CD4-positive, alpha-beta T cell treated with Interleukin-4 for 4 hours (primary cell): ENCODE data around the gene TSC22D1.

ENCODE experiments used
- DNase-seq: peaks from one replicate; pipeline ENCODE4 v3.0.0-alpha.2; 2020

The TSC22D1 gene

DNA sequence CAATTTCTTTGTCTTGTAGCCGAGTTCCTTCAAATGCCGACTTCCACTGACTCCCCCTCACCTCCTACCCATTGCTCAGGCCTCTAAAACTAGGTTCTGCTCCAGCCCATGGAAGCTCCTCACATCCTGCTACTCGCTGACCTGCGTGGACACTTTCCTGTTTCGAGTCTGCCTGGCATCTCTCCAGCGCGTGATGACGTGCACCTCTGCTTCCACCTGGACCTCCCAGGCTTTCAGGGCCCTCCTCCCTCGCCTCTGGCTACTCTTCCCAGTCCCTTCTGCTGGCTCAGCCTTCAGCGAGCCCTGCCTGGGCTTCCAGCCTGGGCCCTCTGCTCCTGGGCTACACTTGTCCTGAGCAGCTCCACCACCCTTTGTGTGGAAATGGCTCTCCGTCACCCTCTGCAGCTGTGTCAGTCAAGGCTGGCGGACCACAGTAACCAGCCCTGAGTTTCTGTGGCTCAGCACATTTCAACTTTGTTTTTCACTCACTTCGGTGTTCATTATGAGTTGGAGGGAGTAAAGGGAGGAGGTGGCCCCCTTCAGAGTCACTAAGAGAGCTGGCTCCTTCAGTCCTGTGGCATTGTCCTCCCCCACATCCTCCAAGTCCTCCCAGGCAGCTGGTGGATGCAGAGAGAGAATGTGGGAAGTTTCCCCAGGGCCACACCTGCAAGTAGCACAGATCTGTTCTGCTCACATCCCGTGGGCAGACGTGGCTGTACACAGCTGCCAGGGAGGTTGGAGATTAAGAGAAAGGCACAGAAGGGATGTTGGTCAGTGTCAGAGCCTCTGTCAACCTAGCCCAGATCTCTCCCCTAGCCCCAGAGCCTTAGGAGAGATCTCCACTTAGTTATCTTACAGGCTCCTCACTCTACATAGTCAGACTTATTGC is 153.1 kb downstream of the TSC22D1 start:
- no peak for DNase-seq

DNA sequence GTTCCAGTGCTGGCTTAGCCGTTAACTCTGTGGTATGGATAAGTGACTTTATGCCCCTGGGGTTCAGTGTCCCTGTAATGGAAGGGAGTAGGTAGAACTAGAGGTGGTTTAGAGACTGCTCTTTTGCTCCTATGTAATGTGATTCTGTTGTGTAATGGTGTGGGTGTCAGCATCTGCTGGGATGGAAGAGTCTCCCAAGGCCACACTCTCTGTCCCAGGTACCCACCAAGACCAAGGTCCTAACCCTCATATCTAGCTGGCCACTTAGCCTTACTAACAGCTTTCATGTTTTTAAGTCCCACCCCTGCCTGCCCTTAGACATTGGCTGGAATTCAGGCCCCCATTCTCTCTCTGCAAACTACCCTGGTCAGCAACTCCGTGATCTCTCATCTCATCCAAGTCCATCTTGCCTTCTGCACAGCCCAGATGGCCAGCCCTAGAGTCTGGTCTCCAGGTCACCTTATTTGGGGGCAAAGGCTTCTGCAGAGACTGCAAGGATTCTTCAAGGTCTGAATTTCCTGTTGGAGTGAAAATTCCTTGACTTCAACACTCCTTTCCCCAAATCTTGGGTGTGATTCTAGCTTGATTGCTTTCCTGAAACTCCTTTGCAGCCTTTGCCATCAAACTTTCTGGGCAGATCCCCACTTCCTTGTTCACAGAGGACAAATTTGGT is 154.1 kb downstream of the TSC22D1 start:
- DNase-seq = no peak

DNA sequence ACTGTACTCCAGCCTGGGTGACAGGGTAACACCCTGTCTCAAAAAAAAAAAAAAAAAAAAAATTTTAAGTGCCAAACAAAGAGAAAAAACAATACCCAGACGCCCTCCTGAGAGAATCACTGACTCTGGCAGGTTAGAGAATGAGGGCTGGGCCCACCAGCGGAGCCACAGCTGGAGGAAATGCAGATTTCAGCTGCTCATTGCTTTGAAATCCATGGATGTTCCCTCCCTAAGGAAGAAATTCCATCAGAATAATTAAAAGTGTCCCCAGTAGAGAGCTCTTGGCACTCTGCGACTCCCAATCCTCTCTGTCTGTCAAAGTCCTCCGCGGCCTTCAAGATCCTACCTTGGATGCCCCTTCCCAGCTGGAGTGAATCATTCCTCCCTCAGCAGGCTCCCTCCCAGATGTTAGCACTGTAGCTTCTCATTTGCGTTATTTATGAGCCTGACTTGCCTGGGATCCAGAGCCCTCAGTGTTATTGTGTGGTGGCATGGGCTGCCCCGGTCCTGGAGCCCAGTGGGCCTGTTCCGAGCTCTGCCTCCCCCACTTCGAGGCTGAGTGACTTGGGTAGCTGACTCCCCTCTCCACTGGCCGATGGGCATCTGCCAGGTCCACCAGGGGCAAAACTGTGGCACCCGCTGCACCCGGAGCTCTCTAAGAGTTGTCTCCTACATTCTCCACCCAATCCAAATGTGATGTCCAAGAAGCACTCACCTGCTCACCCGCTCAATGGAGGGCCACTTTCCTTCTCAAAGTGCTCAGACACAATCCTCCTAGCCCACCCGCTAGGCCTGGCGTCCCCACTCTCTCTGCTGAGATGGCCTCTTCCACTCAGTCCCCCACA is 155.5 kb downstream of the TSC22D1 start:
- no peak for DNase-seq

GRCh38 chr13:44417876-44418275 is 158.3 kb downstream of the TSC22D1 start:
- DNase-seq = no peak

DNA sequence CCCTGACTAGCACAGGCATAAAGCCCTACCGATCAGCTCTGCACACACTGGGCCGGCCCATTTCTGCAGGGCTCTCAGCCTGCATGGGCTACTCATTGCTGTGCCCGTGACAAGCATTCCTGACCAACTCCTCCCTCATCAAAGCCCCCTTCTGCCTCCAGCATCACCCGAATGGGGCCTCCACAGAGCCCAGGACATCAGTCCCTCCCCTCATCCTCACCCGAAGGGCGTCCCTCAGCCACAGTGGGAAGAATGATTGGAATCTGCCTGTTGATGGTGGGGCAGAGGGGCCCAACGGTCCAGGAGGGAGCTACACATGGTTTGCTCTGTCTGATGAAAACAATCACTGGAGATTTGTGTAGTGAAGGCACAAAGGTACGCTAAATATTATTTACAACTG is 158.7 kb downstream of the TSC22D1 start:
- DNase-seq = no peak

DNA sequence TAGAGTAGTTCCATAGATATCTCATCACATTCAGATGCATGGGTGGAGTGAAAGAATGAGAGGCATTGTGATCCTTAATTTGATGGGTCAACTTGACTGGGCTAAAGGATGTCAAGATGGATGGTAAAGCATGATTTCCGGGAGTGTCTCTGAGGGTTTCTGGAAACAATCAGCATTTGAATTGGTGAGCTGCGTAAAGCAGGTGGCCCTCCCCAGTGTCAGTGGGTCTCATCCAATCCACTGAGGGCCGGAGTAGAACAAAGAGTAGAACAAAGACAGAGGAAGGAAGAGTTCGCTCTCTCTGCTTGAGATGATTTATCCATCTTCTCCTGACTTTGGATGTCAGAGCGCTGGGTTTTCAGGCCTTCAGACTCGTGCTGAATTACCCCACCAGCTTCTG is 159.4 kb downstream of the TSC22D1 start:
- no peak for DNase-seq

DNA sequence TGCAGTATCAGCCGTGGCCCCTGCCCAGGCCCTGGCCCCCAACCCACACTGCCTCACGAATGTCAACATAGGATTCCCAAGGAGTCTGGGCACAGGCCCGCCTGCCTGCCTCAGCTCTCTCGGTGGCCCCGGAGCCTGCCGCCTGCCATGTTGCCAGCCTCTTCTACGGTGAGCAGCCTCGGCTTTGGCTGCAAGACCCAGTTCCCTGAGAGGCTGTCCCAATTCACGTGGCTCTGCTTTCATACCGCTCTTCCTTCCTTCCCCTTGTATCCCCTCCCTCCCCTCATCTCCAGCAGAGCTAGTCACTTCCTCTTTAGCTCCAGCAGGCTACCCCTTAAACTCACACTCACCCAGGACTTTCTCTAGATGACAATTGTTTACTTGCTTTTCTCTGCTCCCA is 159.8 kb downstream of the TSC22D1 start:
- DNase-seq = no peak

DNA sequence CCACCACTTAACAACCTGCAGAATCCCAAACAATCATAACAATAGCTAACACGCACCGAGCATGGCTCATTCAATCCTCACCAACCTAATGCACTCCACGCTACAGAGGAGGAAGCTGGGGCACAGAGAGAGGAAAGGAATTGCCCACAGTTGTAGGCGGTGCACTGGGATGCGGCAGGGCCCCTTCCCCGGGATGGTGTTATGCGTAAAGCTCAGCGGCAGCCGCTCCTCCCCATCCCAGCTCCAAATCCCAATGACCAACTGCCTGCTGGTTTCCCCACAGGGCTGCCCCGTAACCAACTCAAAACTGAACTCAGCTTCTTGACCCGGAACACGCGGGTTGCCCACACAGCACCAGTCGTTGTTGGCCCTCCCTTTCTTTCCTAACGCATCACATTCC is 160.3 kb downstream of the TSC22D1 start:
- no peak for DNase-seq

DNA sequence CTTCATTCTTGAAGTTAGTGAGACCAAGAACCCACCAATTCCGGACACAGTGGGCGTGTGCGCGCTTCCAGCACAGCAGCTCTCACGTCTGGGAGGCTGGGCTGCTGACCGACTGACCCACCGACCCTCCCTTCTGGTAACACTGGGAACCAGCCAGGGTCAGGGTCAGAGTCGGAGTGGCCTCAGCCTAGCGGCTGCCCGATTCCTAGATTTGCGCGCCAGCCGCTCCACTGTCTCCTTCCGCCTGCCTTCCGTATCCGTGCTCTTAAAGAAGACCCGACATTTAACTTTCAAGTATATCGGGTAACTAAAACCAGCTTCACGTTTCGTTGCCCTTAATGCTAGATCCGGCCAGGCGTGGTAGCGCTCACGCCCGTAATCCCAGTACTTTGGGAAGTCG is 161.4 kb downstream of the TSC22D1 start:
- no peak for DNase-seq

- DNase-seq = no peak
Observed at GRCh38 chr13:44413095-44413494, 163.0 kb downstream of the TSC22D1 start.

DNA sequence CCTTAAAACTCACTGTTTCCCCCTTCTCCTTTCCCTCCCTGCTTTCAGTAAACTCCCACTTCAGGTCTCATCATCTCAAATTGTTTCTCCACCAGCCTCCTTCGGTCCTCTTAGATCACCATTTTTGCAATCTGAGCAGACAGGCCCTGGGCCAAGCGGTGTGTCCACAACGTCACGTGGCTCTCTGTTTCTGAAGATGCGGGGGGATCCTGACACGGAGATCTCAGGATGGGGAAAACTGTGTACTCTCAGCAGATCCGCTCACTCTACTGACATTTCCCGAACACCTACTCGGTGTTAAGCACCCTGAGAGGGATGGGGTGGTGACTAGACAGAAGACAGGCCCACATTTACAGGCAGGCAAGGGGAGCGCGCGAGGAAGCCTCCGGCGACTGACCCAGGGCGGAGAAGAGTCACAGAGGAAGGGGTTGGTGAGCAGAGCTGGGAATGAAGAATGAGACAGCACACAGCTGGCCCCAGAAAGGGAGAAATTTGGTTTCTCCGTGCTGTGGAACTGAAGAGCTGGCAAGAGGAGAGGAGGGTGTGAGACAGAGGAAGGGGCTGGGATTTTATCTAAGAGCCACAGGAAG is 163.7 kb downstream of the TSC22D1 start:
- DNase-seq = no peak

GRCh38 chr13:44411841-44412240 is 164.3 kb downstream of the TSC22D1 start:
- DNase-seq = no peak

GRCh38 chr13:44410328-44410859 is 165.7 kb downstream of the TSC22D1 start:
- DNase-seq = no peak

DNA sequence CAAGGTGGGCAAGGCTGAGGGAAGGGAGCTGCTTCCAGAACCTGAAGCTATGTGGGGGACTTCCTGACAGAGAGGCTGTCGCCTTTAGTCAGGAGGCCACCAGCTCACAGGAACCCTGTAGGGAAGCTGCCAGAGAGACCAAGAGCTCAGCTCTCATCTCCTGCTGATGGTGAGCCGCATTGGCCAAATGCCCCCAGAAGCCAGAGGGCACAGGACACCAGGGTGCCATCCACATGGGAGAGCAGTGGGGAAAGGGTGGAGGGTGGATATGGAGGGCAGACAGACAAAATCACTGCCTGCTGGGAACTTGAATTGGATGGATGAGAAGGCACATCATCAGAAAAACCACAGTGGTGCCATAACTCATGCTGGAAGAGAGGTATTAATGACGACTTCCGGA is 166.5 kb downstream of the TSC22D1 start:
- DNase-seq = no peak

DNA sequence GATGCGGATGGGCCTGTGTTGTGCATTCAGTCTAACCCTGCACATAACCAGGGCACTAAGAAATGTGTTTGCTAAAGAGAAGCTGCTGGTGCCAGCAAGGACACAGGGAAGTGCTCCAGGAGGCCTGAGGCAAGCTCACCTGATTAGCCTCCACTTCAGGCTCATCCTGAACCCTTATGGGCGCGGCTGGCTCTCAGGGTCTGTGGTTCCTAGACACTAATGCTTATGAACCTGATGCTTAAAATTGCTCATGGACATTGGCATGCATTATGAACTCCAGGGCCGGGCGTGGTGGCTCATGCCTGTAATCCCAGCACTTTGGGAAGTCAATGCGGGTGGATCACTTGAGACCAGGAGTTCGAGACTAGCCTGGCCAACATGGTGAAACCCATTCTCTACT is 168.2 kb downstream of the TSC22D1 start:
- no peak for DNase-seq

GRCh38 chr13:44407379-44407778 is 168.8 kb downstream of the TSC22D1 start:
- DNase-seq = no peak

DNA sequence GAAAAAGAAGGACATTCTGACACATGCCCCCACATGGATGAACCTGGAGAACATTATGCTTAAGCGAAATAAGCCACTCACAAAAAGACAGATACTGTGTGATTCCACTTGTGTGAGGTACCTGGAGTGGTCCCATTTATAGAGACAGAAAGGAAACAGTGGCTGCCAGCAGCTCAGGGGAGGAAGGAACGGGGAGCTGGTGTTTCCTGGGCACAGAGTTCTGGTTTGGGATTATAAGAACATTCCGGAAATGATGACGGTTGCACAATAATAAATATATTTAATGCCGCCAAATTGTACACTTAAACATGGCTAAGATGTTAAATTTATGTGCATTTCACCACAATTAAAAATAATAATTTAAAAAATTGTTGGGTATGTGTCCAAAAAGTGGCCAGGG is 169.5 kb downstream of the TSC22D1 start:
- DNase-seq = no peak

DNA sequence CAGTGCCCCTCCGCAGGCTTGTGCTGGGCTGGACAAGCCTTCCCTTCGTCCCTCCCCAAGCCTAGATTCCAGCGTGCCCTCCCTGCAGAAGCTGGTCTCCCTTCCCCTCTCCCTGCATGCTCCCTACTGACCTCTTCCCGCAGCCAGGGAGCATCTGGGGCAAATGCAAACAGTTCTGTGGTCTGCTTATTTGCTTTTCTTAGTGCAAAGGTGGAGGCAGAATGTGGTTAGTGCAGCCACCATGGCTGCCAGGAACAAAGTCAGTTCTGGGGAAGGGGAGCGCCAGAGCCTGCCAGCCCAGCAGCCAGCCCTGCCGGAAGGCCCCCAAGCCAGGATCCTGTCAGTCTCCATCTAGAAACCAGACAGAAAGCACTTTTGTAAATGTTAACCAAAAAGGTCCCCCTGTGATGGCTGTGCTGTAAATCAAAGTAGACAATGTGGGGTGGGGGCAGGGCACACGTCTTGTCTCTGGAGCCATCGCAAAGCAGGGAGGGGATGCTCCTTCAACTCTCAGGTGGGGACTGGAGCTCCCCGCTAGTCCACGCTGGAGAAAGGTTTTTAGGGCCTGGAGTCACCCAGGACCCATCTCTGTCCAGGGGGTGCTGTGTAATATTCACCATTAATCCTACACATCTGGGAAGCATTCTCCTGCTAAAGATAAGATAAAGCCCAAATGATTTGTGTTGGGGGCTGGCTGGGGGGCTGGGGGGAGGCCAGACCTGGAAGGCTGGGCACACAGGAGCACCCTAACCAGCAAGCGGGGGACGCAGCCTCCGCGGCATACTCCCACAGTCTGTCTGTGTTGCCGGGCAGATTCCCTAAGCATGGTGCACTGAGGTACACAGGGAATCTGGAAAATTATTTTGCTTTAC is 171.6 kb downstream of the TSC22D1 start:
- no peak for DNase-seq

- no peak for DNase-seq
Observed at GRCh38 chr13:44403461-44404056, 172.6 kb downstream of the TSC22D1 start.

DNA sequence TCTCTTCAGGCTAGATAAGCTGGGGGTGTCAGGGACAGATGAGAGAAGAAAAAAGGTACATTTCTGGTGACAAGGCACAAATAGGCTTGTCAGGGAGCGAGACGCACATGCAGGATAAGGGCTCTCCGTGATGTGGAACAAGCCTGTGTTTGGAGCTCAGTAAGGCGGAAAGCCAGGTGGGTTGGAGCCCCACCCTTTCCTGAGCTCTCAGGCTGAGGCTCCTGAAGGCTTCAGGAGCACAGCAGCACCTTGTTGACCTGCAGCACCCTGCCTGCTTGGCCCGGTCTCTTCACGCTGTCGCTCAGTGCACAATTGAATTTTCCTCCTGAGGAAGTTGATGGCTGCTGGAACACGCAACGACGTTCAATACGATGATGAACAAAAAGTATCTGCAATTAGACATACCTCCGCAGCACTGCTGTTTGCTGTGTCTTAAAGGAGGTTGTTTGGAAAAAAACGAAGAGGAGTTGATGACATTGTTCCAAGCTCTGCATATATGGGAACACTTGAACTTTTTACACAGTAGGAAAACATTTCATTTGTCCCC is 173.2 kb downstream of the TSC22D1 start:
- DNase-seq = no peak

DNA sequence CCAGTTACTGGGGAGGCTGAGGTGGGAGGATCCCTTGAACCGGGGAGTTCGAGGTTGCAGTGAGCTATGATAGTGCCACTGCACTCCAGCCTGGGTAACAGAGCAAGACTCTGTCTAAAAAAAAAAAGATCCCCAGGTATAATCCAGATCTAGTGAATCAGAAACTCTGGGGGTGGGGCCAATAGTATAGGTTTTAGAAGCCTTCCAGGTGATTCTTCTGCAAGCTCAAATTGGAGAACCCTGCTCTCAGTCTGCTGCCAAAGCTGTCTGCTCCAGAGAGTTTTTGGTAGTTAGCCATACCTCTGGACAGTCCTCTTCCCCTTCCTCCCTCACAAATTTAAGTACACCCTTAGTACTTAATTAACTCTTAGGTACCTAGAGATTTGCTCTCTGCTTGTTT is 174.6 kb downstream of the TSC22D1 start:
- DNase-seq = no peak
